ENCODE measurements around the gene LGMN.
A peak's percentile ranks its signal among the peaks of the same experiment; 100 is the strongest.

The LGMN gene

DNA sequence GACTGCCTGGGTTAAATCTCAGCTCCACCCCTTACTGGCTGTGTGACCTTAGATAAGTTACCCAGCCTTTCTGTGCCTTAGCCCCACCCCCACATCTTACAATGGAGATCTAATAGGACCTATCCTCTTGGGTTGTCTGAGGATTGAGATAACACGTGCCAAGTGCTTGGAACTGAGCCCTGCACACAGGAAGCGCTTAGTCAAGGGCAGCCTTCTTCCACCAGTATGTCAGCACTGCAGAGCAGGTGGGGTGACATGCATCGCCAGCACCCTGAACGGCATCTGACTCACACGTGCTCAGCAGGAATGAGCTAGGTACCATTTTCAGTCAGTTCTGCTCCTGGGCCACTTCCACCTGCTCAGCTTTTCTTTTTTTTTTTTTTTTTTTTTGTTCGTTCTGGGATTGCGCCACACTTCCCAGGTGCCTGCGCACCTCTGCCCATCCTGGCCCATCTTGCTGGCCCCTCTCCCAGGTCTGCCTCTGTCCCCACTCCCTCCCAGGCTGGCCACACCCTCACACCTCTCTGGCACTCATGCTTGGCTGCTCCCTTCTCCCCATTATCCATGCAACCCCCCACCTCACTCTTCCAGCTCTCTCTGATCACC lies 19.6 kb downstream of the LGMN start:
- peak in 1 of 3 experiments; percentile 60 for DNase-seq (ENCODE audit: low read depth in 3 of 3)

GRCh38 chr14:92726933-92727262 lies 21.5 kb downstream of the LGMN start:
- no peak for DNase-seq (ENCODE audit: low read depth in 3 of 3)

DNA sequence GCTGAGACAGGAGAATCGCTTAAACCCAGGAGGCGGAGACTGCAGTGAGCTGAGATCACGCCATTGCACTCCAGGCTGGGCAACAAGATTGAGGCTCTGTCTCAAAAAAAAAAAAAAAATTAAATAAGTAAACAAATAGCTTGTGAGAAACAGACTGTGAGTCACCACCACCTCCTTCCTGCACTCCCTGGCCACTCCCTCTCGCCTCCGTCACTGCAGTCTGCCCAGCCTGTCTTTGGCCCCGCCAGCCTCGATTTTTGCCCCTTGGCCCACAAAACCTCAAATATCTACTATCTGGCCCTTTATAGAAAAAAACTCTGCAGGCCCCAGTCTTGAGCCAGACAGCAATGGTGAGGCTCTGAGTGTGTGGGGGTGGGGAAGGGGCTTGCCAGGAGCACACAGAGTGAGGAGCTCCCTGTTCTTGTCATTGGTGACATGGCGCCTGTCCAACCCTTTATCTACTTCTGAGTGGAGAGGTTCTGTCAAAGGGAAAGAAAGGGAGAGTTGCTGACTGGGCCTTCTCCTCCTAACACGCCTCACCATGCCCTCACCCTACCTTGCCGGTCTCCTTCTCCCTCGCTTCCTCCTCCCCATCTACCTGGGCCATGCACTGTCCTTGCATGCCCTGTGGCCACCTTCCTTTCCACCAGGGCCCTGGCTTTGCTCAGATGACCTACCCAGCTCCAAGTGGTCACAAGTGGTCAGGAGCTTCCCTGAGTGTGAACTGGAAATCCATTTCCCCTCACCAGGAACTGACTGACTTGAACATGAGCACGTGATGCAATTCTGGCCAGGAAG lies 22.1 kb downstream of the LGMN start:
- peak in 1 of 3 experiments; percentile 8 for DNase-seq (ENCODE audit: low read depth in 3 of 3)

- DNase-seq (ENCODE audit: low read depth in 3 of 3), result no peak
Observed at GRCh38 chr14:92724516-92725340, 23.7 kb downstream of the LGMN start.

- no peak for DNase-seq (ENCODE audit: low read depth in 3 of 3)
Observed at GRCh38 chr14:92719890-92720323, 28.5 kb downstream of the LGMN start.

- no peak for DNase-seq (ENCODE audit: low read depth in 3 of 3)
Observed at GRCh38 chr14:92719421-92719820, 29.0 kb downstream of the LGMN start.

- no peak for DNase-seq (ENCODE audit: low read depth in 3 of 3)
Observed at GRCh38 chr14:92718664-92719063, 29.8 kb downstream of the LGMN start.

- DNase-seq (ENCODE audit: low read depth in 3 of 3), result no peak
Observed at GRCh38 chr14:92717571-92718042, 30.8 kb downstream of the LGMN start.

- no peak for DNase-seq (ENCODE audit: low read depth in 3 of 3)
Observed at GRCh38 chr14:92716131-92716530, 32.3 kb downstream of the LGMN start.

DNA sequence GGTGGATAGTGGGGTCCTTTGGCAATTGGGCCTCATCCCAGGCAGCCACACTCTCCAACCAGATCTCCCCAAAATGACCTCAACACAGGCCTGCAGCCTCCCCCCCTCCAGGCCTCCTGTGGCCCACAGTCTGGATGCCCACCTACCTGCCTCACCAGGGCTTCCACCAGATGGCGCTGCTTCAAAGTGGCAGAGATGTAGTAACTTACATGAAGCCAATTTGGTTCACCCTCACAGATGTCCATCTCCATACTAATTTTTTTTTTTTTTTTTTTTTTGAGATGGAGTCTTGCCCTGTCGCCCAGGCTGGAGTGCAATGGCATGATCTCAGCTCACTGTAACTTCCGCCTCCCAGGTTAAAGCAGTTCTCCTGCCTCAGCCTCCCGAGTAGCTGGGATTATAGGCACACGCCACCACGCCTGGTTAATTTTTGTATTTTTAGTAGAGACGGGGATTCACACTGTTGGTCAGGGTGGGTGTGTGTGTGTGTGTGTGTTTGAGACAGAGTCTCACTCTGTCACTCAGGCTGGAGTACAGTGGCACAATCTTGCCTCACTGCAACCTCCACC lies 33.6 kb downstream of the LGMN start:
- DNase-seq (ENCODE audit: low read depth in 3 of 3), result peak; percentile 65 to 83 (median 73)

DNA sequence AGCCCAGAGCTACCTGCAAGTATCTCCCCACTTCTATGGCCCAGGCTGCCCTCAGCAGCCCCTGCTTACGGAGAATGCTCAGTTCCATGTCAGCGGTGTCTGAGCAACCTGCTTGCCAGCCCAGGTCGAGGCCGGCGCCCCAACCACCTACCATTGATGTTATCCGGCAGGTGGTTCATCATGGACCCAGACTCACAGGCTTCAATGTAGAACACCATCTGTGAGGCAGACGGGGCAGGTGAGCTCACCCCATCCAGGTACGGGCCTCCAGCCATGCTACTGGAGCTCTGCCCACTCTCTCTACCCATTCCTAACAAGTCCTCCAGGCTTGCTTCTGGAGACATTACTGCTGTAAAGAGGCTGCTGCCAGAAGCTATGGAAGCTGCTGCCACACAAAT lies 35.8 kb downstream of the LGMN start:
- DNase-seq (ENCODE audit: low read depth in 3 of 3), result no peak

GRCh38 chr14:92711976-92712653 lies 36.3 kb downstream of the LGMN start:
- DNase-seq (ENCODE audit: low read depth in 3 of 3), result no peak

GRCh38 chr14:92710001-92710341 lies 38.5 kb downstream of the LGMN start:
- DNase-seq (ENCODE audit: low read depth in 3 of 3), result no peak

GRCh38 chr14:92709340-92710000 lies 39.0 kb downstream of the LGMN start:
- DNase-seq (ENCODE audit: low read depth in 3 of 3), result no peak

GRCh38 chr14:92706386-92706785 lies 42.0 kb downstream of the LGMN start:
- DNase-seq (ENCODE audit: low read depth in 3 of 3), result no peak

- no peak for DNase-seq (ENCODE audit: low read depth in 3 of 3)
Observed at GRCh38 chr14:92704821-92705220, 43.6 kb downstream of the LGMN start.

DNA sequence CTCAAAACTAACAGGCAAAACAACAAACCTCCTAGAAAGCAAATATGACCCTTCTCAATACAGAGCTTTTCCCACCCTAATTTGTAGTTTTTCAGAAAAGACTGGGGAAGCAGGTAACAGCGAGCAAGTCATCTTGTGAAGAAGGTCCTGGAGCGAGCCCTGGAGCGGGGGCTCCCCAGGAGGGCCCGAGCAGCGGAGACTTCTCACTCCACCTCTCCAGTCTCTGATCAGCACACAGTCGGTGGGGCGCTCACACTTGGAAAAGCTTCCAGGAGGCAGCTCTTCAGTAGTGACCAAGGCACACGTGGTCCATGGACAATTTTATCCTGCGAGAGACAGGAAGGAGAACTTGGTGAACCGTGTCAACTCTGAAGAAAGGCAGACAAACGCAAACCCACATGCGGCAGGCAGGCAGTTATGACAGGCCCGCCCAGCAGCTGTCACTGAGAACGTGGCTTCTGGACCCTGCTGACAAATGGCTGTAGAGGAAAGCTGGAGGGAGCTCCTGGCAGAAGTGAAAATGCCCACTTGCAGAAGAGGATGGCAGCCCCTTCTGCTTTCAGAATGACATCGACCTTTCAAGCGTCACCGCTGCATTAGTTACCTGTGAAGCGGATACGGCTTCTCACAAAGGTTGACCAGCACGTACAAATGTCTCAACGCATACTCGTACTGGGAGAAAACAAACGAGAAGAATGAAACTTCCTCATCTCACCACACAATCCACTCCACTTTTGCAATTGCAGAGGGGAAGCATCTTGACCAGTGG lies 44.2 kb downstream of the LGMN start:
- no peak for DNase-seq (ENCODE audit: low read depth in 3 of 3)

GRCh38 chr14:92703516-92703915 lies 44.9 kb downstream of the LGMN start:
- no peak for DNase-seq (ENCODE audit: low read depth in 3 of 3)

GRCh38 chr14:92702441-92702918 lies 45.9 kb downstream of the LGMN start:
- no peak for DNase-seq (ENCODE audit: low read depth in 3 of 3)

- no peak for DNase-seq (ENCODE audit: low read depth in 3 of 3)
Observed at GRCh38 chr14:92701826-92702225, 46.6 kb downstream of the LGMN start.

All from stimulated activated CD4-positive, alpha-beta T cell treated with anti-CD3 and anti-CD28 coated beads, TNF-alpha, amount 100 ng/mL, for 24 hours (primary cell).